ENCODE results near the gene SLC5A11. TPM values are rescaled to one million over a fixed set of nuclear protein-coding genes. Genes with fewer than 3 reads are reported as not detected.

Gene SLC5A11
- total RNA-seq, 4 donors from 2014 or later = not detected

DNA sequence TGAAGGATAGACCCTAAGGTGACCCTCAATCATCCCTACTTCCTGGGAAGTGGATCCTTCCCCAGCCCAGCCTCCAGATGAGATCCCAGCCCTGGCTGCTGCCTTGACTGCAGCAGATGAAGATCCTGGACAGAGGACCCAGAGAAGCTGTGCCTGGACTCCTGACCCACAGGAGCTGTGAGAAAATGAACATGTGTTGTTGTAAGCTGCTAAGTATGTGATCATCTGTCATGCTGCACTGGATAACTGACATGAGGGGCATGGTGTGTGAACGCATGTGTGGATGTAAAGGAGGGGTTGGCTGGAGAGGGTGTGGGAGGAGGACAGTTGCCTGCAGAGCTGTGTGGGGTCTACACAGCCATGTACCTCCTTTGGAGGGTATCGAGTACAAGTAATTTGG, 69.3 kb downstream of the SLC5A11 start:
- Histone ChIP-seq H3K27me3 (no peaks in the 10 kb centered on the region), H3K9me3 (no peaks in the 10 kb centered on the region), H3K27ac (replicated peaks in 1 of 4) (no peak overlapping the region), H3K4me3 (no peak overlapping the region), H3K36me3 (peaks cover 16 to 33% (median 31%) of the 10 kb centered on the region in 4 donors), H3K4me1 (no peaks in the 10 kb centered on the region)
- intact Hi-C loops (cut with DNase I) = no loop called here
- DNase-seq (ENCODE audit: extremely low spot score) = no peak
- TF ChIP-seq POLR2A (IDR thresholded peaks at IDR 0.05; ENCODE audit: low read depth) (no peak), POLR2AphosphoS5 (IDR thresholded peaks at IDR 0.05) (no peak), EP300 (IDR thresholded peaks at IDR 0.05) (no peak), CTCF (IDR thresholded peaks at IDR 0.05) (no peak)
- WGBS = 73% methylated on average over 2 of the region's 2 CpGs

DNA sequence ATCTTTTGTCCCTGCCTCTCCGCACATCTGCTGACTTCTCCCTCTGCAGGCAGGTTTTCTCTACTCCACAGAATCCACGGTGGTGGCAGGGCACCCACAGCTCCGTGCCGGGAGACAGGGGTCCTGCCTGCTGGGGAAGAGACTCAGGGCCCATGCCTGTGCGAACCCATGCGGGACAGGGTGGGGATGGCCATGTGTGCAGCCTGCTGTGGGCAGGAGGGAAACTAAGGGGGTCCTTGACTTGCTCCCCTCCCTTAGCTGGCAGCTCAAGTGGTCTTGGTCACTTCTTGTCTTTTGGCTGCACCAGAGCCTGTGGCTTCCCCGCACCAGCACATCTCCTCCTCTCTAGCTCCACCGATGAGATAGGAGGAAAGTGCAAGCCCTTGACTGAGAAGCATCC, 69.8 kb downstream of the SLC5A11 start:
- no peak for TF ChIP-seq CTCF (IDR thresholded peaks at IDR 0.05)
- TF ChIP-seq POLR2AphosphoS5 (IDR thresholded peaks at IDR 0.05) = no peak
- no peak for TF ChIP-seq POLR2A (IDR thresholded peaks at IDR 0.05; ENCODE audit: low read depth)
- no peak for TF ChIP-seq EP300 (IDR thresholded peaks at IDR 0.05)

DNA sequence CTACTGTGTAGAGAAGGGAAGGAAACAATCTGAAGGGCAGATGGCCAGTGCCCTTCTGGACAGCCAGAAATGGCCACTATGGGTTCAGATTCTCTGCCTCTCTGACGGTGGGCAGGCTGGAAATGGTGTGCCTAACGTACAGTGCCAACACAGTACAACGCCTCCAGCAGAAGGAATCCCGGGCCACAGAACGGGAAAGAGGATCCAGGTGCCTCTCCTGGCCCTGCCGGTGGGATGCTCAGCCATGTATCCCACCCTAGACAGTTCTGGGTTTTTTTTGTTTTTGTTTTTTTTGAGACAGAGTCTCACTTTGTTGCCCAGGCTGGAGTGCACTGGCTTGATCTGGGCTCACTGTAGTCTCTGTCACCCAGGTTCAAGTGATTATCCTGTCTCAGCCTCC, 71.5 kb downstream of the SLC5A11 start:
- H3K9me3 ChIP-seq = no peaks in the 10 kb centered on the region
- 98% methylated on average over 6 of the region's 6 CpGs for WGBS
- no peak overlapping the region for H3K4me3 ChIP-seq
- H3K27me3 ChIP-seq = no peaks in the 10 kb centered on the region
- intact Hi-C loops (cut with DNase I) = no loop called here
- H3K27ac ChIP-seq (replicated peaks in 1 of 4) = no peak overlapping the region
- TF ChIP-seq POLR2A (IDR thresholded peaks at IDR 0.05; ENCODE audit: low read depth) (no peak), EP300 (IDR thresholded peaks at IDR 0.05) (no peak), CTCF (IDR thresholded peaks at IDR 0.05) (no peak), POLR2AphosphoS5 (IDR thresholded peaks at IDR 0.05) (no peak)
- no peak for DNase-seq (ENCODE audit: extremely low spot score)
- no peaks in the 10 kb centered on the region for H3K4me1 ChIP-seq
- peaks cover 36 to 55% (median 53%) of the 10 kb centered on the region in 4 donors for H3K36me3 ChIP-seq

More for the DNA sequence above, 69.8 kb downstream of the SLC5A11 start:
- no peak for DNase-seq (ENCODE audit: extremely low spot score)
- intact Hi-C loops (cut with DNase I) = no loop called here
- H3K27me3 ChIP-seq = no peaks in the 10 kb centered on the region
- H3K9me3 ChIP-seq = no peaks in the 10 kb centered on the region
- 85% methylated on average over 7 of the region's 8 CpGs for WGBS
- H3K27ac ChIP-seq (replicated peaks in 1 of 4) = no peak overlapping the region
- H3K4me3 ChIP-seq = no peak overlapping the region
- peaks cover 22 to 39% (median 37%) of the 10 kb centered on the region in 4 donors for H3K36me3 ChIP-seq
- H3K4me1 ChIP-seq = no peaks in the 10 kb centered on the region

DNA sequence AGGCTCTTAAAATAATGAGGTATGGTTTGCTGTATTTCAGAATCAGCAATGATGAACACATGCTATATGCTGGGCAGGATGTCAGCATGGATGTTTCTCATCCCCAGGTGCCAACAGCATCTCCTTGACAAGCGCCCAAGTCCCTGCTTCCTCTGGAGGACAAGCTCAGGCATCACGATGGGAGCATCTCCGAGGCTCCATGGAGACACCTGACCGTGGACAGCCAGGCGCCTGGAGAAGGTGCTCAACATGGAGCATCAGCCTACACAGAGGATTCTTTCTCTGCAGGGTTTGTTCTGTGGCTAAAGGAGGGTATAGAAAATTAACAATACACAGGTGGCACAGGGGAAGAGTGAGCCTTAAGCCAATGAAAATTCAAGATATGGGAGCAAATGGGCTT, 72.1 kb downstream of the SLC5A11 start:
- no peak for TF ChIP-seq CTCF (IDR thresholded peaks at IDR 0.05)
- no peak for TF ChIP-seq POLR2AphosphoS5 (IDR thresholded peaks at IDR 0.05)
- no peak for TF ChIP-seq EP300 (IDR thresholded peaks at IDR 0.05)
- TF ChIP-seq POLR2A (IDR thresholded peaks at IDR 0.05; ENCODE audit: low read depth) = no peak
- Histone ChIP-seq H3K27ac (replicated peaks in 1 of 4) (no peak overlapping the region), H3K4me1 (no peaks in the 10 kb centered on the region), H3K27me3 (no peaks in the 10 kb centered on the region), H3K9me3 (no peaks in the 10 kb centered on the region), H3K36me3 (peaks cover 38 to 62% (median 60%) of the 10 kb centered on the region in 4 donors), H3K4me3 (no peak overlapping the region)
- WGBS = 98% methylated on average over 5 of the region's 5 CpGs
- DNase-seq (ENCODE audit: extremely low spot score) = no peak
- intact Hi-C loops (cut with DNase I) = no loop called here

DNA sequence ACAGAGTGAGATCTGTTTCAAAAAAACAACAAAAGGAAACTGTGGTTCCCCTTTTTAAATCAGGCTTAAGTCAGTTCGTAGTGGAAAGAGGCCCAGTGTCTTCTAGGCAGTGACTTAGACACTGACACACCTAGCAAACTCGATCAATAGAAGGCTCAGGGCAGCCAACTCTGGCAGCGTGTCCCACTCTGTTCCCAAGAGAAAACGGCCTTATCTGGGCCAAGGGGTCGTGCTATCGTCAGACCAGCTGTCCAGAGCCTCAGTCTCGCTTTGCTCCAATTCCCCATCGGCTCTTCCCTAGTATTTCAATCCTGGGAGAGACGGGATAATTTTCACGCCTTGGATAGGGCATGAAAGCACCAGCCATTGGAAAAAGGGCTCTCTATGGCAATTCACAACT, 72.9 kb downstream of the SLC5A11 start:
- no peak for DNase-seq (ENCODE audit: extremely low spot score)
- Histone ChIP-seq H3K27ac (replicated peaks in 1 of 4) (no peak overlapping the region), H3K36me3 (peaks cover 38 to 69% (median 67%) of the 10 kb centered on the region in 4 donors), H3K27me3 (no peaks in the 10 kb centered on the region), H3K4me1 (no peaks in the 10 kb centered on the region), H3K9me3 (no peaks in the 10 kb centered on the region), H3K4me3 (no peak overlapping the region)
- TF ChIP-seq EP300 (IDR thresholded peaks at IDR 0.05) = no peak
- no peak for TF ChIP-seq CTCF (IDR thresholded peaks at IDR 0.05)
- TF ChIP-seq POLR2AphosphoS5 (IDR thresholded peaks at IDR 0.05) = no peak
- TF ChIP-seq POLR2A (IDR thresholded peaks at IDR 0.05; ENCODE audit: low read depth) = no peak
- 90% methylated on average over 9 of the region's 10 CpGs for WGBS
- intact Hi-C loops (cut with DNase I) = no loop called here
